HG02678 (cell line): Measurements from ENCODE around the gene ZNF792.
"Not testable (repeated sequence)": the region's sequence is repeated elsewhere in the genome, so short reads cannot be mapped to it uniquely, and the experiment has no call there.

Source experiments
- ATAC-seq: cut with Tn5 transposase; IDR thresholded peaks from one replicate; pipeline ENCODE4 v1.9.1; 2021; ENCODE audit warnings: mild to moderate bottlenecking, moderate library complexity; ENCODE audit not compliant: unreplicated experiment

ZNF792 gene

DNA sequence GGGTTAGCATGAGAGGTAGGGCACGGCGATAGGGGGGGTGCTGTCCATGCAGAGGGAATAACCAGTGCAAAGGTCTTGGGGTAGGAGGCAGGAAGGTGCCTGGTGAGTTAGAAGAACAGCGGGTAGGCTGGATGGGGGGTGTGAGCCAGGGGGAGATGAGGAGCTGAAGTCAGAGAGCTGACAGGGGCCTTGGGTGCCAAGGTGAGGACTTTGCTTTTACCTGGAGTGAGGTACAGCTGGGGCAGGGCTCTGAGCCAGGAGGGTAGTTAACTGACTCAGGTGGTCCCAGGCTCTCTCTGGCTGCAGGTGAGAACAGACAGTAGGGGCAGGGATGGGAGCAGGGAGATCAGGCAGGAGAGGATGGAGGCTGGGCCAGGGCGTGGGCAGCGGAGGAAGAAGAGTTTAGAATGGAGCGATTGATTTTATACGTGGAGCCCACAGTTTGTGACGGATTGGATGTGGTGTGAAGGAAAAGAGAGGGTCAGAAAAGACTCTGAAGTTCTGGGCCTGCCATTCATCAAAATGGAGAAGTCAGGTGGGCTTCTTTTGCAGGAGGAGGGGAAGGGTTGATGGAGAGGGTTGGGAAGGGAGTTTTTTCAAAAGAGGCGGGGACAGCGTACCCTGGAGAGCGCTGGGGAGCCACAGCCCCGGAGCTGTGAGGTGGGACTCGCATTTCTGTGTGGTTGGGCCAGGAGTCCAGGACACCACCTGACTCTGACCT is 34.9 kb upstream of the ZNF792 start:
- ATAC-seq: no peak

DNA sequence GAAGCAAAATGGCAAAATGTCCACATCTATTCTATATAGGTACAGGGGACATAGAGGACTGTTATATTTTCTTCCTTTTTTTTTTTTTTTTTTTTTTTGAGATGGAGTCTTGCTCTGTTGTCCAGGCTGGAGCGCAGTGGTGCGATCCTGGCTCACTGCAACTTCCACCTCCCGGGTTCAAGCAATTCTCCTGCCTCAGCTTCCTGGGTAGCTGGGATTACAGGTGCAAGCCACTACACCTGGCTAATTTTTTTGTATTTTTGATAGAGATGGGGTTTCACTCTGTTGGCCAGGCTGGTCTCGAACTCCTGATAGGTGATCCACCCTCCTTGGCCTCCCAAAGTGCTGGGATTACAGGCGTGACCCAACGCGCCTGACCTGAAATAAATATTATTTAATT is 34.2 kb upstream of the ZNF792 start:
- ATAC-seq: not testable (repeated sequence)

DNA sequence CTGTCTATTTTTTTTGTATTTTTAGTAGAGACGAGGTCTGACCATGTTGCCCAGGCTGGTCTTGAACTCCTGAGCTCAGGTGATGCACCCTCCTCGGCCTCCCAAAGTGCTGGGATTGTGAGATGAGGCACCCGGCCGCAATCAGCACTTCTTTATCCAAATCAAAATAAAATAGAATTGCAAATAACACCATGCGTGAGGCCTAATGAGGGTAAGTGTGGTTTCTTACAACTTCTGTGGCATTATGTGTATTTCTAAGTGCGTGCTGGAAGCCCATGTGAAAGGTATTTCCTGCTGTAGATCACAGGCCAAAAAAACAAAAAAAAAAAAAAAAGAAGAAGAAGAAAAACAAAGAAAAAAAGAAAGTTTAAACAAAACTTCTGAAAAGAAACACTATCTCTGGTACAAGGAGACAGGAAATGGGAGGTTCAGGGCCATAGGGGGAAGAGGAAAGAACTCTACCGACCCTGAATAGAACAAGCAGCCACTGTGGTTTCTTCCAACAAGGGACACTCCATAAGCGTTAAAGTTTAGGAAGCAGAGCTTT is 33.1 kb upstream of the ZNF792 start:
- no peak for ATAC-seq

DNA sequence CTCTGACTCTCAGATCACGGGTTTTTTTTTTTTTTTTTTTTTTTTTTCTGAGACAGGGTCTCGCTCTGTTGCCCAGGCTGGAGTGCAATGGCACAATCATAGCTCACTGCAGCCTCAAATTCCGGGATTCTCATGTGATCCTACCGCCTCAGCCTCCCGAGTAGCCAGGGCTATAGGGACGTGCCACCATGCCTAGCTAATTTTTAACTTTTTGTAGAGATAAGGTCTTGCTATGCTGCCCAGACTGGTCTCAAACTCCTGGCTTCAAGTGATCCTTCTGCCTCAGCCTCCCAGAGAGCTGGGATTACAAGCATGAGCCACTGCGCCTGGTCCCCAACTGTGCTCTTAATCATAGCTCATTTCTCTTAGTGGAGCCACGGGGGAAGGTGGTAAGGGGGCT is 31.5 kb upstream of the ZNF792 start:
- ATAC-seq: no peak

DNA sequence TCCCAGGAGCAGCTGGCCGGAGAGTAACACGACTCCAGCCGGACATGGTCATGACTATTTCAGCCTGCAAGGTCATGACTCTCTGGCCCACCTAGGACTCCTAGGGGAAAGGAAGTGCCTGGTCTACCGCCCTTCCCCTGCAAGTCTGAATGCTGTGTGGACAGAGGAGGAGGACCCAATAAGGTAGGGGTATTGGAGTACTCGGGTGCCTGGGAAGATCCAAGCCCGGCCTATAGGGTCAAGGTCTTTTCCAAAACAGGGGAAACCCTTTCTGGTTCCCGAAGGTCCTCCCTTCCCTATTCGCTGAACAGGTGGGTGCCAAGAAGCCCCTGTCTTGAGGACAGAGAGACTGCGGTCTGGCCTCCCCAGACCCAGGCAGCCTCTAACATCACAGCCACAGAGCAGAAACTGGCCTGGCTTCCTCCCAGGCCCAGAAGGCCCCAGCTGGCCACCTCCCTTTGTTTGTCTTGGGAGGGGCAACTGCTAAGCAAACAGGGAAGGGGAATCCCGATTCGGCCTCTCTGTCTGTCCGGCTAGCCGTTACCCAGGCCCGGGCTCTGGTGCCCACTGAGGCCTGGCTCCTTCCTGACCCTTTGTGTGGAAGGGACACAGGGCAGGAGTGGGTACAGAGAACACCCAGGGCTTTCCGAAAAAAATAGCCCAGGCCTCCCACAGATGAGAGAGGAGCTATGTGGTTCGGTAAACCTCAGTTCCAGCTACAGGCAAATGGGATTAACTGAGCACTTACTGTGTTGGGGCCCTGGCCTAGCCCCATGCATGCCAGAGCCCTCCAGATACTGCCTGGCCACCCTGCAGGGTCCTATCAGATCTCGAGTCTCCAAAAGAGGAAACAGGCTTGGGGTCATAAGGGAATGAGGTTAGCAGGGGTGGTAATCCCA is 30.9 kb upstream of the ZNF792 start:
- no peak for ATAC-seq

DNA sequence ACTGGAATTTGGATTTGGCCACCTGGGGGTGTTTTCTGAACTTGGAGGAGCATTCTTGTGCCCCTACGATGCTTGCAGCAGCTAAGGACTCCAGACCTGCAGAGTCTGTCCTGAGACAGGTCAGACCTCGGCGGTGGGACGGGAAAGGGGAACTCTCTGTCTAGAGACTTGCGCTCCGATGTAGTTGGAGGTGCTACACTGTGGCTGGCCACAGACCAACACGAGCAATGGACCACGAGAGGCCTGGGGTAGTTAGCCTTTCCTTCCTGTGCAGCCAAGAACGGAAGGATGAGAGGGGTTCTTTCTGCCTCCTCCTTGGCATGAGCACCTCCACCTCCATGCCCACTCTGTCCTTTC is 30.2 kb upstream of the ZNF792 start:
- no peak for ATAC-seq

DNA sequence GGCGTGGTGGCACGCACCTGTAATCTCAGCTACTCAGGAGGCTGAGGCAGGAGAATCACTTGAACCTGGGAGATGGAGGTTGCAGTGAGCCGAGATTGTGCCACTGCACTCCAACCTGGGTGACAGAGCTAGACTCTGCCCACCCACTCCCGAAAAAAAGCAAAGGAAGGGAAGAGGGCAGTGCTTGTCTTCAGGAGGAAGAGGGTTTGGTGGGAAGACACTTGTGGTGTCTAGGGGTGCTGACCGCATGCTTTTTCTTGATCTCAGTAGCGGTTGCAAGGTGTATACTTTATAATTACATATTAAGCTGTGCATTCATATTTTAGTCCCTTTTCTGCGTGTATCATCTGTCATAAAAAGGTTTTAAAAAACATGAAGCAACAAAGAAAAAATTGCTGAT is 28.6 kb upstream of the ZNF792 start:
- ATAC-seq: not testable (repeated sequence)

DNA sequence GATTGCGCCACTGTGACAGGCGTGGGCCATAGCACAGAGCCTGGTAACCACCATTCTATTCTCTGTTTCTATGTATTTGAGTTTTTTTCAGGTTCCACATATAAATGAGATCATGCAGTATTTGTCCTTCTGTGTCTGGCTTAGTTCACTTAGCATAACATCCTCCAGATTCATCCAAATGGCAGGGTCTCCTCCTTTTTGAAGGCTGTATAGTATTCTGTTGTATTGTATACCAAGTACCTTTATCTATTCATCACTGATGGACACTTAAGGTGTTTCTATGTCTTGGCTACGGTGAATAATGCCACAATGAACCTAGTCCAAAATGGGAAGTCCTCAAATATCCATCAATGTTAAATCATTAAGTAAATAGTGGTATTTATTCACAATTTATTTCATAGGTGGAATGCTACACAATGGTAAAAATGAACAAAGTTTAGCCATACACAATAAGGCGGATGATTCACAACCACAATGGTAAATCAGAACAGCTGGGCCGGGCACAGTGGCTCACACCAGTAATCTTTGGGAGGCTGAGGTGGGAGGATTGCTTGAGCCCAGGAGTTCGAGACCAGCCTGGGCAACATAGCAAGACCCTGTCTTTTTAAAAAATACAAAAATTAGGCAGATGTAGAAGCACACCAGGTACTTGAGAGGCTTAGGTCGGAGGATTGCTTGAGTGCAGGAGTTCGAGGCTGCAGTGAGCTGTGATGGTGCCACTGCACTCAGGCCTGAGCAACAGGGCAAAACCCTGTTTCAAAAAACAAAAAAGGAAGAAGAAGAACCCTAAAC is 27.7 kb upstream of the ZNF792 start:
- ATAC-seq: no peak

DNA sequence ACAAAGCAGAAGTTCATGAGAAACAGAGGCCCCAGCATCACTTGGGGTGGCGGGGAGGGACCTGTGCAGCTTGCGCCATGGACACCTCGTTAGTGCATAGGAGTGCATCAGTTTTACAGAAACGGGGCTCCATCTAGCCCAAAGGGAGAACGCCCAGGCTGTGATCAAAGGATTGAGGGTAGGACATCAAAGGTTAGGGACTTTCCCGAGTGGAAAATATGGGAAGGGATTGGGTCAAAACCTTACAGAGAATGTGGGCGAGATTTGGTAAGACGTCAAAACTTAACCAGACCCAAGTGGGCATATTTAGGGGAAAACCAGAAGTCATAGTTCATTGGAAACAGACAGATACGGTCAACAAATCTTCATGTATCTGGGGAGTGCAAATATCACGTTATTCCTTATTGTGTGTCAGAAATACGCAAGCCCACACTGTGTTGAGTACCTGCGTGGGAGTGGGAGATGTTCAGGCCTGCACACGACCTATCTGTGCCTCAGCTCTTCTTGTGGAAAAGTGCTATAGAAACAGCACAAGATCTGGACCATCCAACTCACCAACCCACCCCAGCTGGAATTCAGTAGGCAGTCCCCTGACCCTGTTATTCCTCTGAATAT is 26.7 kb upstream of the ZNF792 start:
- no peak for ATAC-seq

DNA sequence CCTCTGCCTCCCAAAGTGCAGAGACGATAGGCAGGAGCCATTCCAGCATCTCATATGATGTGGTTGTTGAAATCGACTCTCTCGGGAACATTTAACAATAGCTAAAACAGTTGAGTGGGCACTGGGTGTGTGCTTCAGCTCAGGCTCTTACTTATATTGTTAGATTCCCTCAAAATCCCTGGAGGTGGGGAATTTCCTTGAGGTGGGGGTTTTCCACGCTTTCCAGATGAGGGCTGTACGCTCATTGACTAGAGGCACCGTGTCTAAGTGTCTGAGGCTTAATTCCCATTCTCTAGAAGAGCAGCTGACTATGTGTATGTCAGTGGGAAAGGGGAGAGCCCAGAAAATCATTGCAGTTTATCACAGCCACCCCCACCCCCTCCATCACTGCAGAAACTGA is 25.3 kb upstream of the ZNF792 start:
- no peak for ATAC-seq

DNA sequence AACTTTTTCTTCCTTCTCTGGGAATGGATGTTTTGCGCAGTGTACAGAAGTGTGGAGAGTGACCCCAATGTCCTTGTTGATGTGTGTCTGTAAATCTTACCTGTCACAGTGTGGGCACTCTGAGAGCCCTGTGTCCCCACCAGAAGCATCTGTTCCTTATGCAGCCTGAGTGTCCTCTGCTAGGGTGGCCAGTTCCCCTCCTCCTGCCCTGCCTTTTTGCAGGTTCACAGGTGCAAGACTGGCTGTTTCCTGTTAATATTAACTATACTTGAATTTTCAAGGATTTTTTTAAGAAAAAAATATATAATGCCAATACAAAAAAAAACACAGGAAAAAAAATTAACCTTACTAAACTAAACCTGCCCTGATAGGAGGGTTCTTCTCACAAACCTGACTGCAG is 24.1 kb upstream of the ZNF792 start:
- ATAC-seq: no peak

DNA sequence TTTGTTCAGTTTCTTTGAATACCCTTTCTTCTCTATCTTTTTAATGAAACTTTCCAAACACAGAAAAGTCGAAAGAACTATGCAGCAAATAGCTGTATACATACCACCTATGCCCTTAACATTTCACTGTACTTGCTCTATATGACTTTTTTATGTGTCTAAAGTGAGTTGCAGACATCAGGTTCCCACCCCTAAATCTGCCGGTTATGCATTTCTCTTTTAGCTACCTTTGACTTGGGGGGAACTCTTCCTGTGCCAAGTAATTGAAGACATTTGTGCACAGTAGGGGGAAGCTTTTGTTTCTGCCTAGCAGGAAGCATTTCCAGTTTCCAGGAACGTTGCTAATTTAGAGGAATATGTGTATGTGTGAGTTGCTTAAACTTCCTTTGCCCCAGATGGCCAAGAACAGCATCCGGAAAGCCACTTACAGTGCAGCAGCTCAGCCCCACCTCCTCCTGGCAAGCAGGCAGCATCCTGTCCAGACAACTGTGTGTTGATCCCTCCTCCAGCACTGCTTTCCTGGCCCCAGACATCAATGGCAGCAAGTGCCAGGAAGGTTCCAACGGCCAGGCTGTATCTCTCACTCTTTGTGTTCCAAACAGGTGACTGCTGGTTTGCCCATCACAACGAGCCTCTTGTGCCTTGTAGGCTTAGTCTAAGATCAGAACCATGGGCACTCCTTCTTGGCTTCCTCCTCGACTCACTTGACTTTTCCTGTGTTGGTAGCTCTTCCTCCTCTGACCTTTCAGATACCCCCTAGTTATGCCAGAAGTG is 21.4 kb upstream of the ZNF792 start:
- no peak for ATAC-seq

DNA sequence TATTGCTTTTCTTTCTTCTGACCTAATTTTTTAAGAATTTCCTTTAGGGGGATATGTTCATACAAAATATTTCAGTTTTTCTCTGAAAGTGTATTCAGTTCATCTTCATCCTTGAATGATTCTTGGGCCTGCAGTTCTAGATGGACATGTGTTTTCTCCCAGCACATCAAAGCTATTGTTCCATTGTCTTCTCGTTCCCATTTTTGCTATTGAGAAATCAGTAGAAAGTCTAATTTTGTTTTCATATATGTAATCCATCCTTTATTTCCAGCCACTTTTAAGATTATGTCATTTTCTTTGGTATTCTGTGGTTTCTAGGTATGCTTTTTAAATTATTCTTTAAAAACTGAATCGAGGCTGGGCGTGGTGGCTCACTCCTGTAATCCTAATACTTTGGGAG is 20.3 kb upstream of the ZNF792 start:
- ATAC-seq: no peak

DNA sequence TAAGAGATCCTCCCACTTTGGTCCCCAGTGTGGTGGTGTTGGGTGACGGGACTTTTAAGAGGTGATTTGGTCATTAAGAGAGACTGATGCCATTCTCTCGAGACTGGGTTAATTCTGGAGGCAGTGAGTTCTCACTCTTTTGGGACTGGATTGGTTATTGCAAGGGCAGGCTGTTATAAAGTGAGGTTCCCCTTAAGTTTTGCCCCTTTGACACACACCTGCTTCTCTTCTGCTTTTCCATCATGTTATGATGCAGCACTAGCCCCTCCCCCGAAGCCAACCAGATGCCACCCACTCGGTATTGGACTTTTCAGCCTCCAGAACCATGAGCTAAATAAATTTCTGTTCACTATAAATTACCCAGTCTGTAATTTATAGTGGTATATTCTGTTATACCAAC is 19.8 kb upstream of the ZNF792 start:
- ATAC-seq: no peak

DNA sequence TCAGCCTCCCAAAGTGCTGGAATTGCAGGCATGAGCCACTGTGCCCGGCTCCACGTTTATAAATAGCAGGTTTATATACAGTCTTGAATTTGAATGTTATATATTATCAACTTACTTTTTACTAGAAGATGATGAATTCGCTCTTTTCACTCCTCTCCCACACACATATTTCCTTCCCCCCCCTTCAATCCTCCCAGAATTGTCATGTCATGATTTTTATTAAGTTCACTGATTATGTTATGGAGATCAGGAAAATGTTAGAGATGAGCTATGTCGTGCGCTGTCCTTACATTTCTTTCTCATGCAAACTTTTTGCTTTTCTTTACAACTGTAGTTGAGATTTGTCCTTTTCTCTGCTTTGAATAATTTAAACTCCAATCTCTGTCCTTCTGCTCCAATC is 18.2 kb upstream of the ZNF792 start:
- ATAC-seq: no peak

DNA sequence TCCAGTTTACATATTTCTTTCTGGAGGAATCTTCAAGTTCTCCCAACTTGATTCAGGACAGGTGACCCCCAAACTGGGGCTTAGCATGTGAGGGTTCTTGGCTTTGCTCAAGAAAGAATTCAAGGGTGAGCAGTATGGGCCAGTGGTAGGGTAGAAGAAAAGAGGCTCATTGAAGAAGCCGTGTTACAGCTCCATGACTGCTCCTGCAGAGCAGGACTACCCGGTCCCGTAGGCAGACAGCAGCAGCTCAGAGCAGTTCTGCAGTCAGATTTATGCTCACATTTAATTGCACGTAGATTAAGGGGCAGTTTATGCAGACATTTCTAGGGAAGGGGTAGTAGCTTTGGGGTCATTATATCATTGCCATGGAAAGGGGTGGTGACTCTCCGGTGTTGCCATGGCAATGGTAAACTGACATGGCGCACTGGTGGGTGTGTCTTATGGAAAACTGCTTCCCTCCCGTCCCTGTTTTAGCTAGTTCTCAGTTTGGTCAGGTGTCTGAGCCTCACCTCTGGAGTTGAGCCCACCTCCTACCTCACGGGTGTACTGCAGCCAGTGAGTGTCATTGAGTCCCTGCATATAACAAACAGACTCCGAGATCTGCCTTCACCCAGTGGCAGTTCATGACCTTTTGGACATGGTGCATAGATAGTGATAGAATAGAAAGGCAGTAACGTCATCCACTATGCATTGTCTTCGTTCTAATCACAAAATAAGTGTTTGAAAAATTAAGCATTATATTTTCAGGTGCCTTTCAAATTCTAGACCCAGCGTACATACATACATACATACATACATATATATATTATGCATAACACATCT is 16.0 kb upstream of the ZNF792 start:
- ATAC-seq: no peak

DNA sequence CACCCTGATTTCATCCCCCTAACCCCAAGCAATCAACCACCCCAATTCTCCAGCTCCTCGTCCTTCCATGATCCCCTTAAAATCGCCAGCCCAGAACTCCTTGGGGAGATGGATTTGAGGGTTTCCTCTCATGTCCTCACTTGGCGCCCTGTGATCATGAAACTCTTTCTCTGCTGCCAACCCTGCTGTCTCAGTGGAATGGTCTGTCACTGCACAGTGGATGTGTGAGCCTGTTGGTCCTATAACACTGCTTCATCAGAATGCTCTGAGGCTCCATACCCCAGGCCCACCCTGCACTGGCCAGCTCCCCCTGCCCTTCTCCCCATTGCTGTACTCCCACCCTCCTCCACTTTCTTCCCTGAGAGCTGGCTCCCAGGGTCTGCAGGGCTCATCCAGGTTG is 12.6 kb upstream of the ZNF792 start:
- ATAC-seq: no peak

DNA sequence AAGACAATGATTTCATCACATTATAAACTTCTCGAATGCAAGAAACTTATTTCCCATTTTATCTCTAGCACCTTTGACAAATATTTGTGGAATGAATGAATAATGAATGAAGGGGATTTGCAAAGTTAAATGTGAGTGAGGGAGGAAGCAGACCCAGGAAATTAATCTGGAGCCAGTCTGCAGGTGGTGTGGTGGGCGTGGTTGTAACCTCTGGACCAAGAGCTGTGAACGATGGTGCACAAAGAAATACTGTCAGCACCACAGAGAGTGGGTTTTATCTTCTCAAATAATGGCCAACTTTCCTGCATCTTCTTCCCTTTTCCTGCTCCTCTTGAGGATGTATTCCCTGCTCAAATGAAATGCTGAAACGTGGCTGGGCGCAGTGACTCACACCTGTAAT is 11.0 kb upstream of the ZNF792 start:
- ATAC-seq: no peak

DNA sequence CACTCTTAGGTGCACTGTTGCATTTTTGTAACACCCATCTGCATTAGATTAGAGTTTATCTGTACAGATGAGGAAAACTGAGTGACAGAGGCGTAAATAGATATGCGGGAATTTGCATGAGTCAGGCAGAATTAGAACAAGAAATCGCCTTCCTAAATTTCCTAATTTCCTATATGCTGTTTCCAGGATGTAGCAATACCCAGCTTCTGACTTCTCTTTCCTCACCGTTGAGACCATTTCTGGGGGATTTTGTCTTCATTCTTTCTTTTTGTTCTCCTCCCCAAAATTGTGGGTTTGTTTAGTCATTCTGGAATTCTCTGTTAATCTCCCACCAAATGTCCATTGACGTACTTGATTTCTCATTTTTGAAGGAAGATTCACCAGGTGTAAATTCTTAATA is 10.6 kb upstream of the ZNF792 start:
- ATAC-seq: no peak
